ENCODE results near the gene ARHGAP19. TPM values are rescaled to one million over a fixed set of nuclear protein-coding genes. Genes with fewer than 3 reads are reported as not detected.

The ARHGAP19 gene
- total RNA-seq, 4 donors from 2014 or later, result 3.5 to 5.4 (median 4.6) TPM

DNA sequence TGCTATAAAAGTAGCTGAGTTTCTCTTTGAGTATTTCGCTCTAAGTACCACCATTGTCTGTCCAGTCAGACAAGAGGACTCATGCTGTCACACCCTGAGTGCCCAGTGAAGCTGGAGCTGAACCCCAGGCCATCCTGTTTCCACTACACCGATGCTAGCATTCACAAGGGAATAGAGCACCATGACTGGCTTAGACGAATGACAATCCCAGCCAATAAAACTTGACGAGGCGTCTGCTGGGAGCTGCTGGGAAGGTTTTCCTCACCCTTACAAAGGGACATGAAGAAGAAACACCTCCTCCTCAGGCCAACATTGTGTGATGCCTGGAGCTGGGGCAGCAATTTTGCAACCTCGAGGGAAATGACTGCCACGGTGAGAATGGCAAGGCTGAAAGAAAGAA, 89.2 kb downstream of the ARHGAP19 start:
- intact Hi-C loops (cut with DNase I), result no loop called here
- Histone ChIP-seq H3K27me3 (peaks cover 0 to 41% (median 0%) of the 10 kb centered on the region in 4 donors), H3K9me3 (no peaks in the 10 kb centered on the region), H3K4me3 (no peak overlapping the region), H3K36me3 (no peaks in the 10 kb centered on the region), H3K4me1 (no peaks in the 10 kb centered on the region), H3K27ac (replicated peaks in 1 of 4) (no peak overlapping the region)
- no peak for DNase-seq (ENCODE audit: extremely low spot score)
- TF ChIP-seq, protein P1, sequence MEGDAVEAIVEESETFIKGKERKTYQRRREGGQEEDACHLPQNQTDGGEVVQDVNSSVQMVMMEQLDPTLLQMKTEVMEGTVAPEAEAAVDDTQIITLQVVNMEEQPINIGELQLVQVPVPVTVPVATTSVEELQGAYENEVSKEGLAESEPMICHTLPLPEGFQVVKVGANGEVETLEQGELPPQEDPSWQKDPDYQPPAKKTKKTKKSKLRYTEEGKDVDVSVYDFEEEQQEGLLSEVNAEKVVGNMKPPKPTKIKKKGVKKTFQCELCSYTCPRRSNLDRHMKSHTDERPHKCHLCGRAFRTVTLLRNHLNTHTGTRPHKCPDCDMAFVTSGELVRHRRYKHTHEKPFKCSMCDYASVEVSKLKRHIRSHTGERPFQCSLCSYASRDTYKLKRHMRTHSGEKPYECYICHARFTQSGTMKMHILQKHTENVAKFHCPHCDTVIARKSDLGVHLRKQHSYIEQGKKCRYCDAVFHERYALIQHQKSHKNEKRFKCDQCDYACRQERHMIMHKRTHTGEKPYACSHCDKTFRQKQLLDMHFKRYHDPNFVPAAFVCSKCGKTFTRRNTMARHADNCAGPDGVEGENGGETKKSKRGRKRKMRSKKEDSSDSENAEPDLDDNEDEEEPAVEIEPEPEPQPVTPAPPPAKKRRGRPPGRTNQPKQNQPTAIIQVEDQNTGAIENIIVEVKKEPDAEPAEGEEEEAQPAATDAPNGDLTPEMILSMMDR (IDR thresholded peaks at IDR 0.05), result no peak
- TF ChIP-seq EP300 (IDR thresholded peaks at IDR 0.05), result no peak
- no peak for TF ChIP-seq POLR2A (IDR thresholded peaks at IDR 0.05; ENCODE audit: low read depth)
- TF ChIP-seq POLR2AphosphoS5 (IDR thresholded peaks at IDR 0.05), result no peak
- 89% methylated on average over 6 of the region's 7 CpGs for WGBS

DNA sequence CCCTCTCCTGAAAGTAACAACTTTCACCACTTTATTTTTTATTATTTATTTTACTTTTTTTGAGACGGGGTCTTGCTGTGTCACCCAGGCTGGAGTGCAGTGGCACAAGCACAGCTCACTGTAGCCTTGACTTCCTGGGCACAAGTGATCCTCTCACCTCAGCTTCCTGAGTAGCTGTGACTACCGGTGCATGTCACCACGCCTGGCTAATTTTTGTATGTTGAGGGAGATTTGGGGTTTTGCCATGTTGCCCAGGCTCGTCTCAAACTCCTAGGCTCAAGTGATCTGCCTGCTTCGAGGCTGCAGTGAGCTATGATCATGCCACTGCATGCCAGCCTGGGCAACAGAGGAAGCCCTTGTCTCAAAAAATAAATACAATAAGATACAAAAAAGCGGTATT, 91.8 kb downstream of the ARHGAP19 start:
- intact Hi-C loops (cut with DNase I), result no loop called here
- no peak overlapping the region for H3K4me3 ChIP-seq

DNA sequence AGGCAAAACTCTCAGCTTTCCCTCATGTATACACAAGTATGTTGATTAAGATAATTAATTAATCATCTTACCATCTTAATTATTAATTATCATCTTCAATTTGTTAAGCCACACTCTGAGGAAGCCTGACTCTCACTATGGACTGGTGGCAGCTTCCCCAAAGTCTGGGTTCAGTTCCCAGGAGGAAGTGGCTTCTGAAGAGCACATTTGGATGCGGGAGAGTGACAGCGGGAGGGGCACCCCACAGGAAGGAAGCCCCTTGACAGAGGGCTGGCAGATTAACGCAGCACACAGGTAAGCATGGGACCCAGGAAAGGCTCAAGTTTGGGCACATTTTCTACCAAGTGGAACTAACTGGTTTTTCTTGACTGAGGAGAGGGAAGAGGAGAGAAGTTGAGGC, 93.3 kb downstream of the ARHGAP19 start:
- no peak for DNase-seq (ENCODE audit: extremely low spot score)
- no peaks in the 10 kb centered on the region for H3K36me3 ChIP-seq
- no peak overlapping the region for H3K27ac ChIP-seq (replicated peaks in 1 of 4)
- H3K27me3 ChIP-seq, result peaks cover 0 to 52% (median 0%) of the 10 kb centered on the region in 4 donors
- H3K9me3 ChIP-seq, result no peaks in the 10 kb centered on the region
- TF ChIP-seq EP300 (IDR thresholded peaks at IDR 0.05) (no peak), POLR2AphosphoS5 (IDR thresholded peaks at IDR 0.05) (no peak), POLR2A (IDR thresholded peaks at IDR 0.05; ENCODE audit: low read depth) (no peak)
- TF ChIP-seq, protein P1 (IDR thresholded peaks at IDR 0.05), result no peak
- H3K4me3 ChIP-seq, result no peak overlapping the region
- WGBS, result no CpG with 5 or more reads among the region's 3 CpGs
- intact Hi-C loops (cut with DNase I), result no loop called here
- peaks cover 0 to 11% (median 10%) of the 10 kb centered on the region in 4 donors for H3K4me1 ChIP-seq

More for the DNA sequence above, 91.8 kb downstream of the ARHGAP19 start:
- TF ChIP-seq POLR2A (IDR thresholded peaks at IDR 0.05; ENCODE audit: low read depth) (no peak), POLR2AphosphoS5 (IDR thresholded peaks at IDR 0.05) (no peak), EP300 (IDR thresholded peaks at IDR 0.05) (no peak)
- TF ChIP-seq, protein P1 (IDR thresholded peaks at IDR 0.05), result no peak
- no peak for DNase-seq (ENCODE audit: extremely low spot score)
- no peak overlapping the region for H3K27ac ChIP-seq (replicated peaks in 1 of 4)
- H3K27me3 ChIP-seq, result peaks cover 0 to 48% (median 0%) of the 10 kb centered on the region in 4 donors
- WGBS, result 70% methylated on average over 6 of the region's 6 CpGs
- H3K9me3 ChIP-seq, result no peaks in the 10 kb centered on the region
- H3K4me1 ChIP-seq, result peaks cover 0 to 11% (median 9%) of the 10 kb centered on the region in 4 donors
- no peaks in the 10 kb centered on the region for H3K36me3 ChIP-seq

DNA sequence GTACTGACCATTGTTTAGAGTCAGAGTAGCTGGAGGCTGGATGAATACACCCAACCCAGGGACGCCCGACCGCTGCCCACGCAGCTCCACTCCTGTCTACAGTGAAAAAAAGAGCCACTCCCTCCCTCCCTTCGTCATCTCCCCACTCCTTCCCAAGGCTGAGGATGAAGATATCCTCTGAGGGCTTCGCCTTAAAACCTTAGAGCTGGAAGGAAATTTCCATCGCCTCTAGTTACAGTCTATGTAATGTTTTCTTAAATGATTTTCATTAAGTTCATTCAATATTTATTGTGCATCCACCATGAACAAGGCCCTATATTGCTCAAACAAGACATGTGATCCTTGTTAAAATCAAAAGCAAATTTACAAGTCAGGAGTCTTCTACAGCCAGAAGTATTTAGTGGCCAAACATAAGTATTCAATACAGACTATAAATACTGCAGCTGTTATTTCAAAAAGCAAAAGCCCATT, 95.4 kb downstream of the ARHGAP19 start:
- Histone ChIP-seq H3K27ac (replicated peaks in 1 of 4) (no peak overlapping the region), H3K4me1 (peaks cover 0 to 11% (median 10%) of the 10 kb centered on the region in 4 donors), H3K27me3 (peaks cover 0 to 69% (median 0%) of the 10 kb centered on the region in 4 donors), H3K9me3 (no peaks in the 10 kb centered on the region), H3K4me3 (no peak overlapping the region), H3K36me3 (no peaks in the 10 kb centered on the region)
- TF ChIP-seq, protein P1 (IDR thresholded peaks at IDR 0.05), result no peak
- TF ChIP-seq EP300 (IDR thresholded peaks at IDR 0.05), result no peak
- TF ChIP-seq POLR2A (IDR thresholded peaks at IDR 0.05; ENCODE audit: low read depth), result no peak
- no peak for TF ChIP-seq POLR2AphosphoS5 (IDR thresholded peaks at IDR 0.05)
- intact Hi-C loops (cut with DNase I), result no loop called here
- DNase-seq (ENCODE audit: extremely low spot score), result no peak
- WGBS, result 74% methylated on average over 7 of the region's 7 CpGs

Data from esophagus muscularis mucosa (tissue), 4 donors.